PFSK-1 (cell line): ENCODE data around the gene MSRB1.

Experiments used
- FOXP2 ChIP-seq: optimal IDR thresholded peaks from 2 replicates; pipeline ENCODE3; 2011; ENCODE audit warnings: borderline replicate concordance, control low read depth, inconsistent platforms; ENCODE audit not compliant: insufficient read depth; ENCODE audit errors: extremely low read length, extremely low read depth
- POLR2AphosphoS5 ChIP-seq: IDR thresholded peaks from 2 replicates; pipeline ENCODE4 v1.6.1; 2012; ENCODE audit warnings: low read depth, mild to moderate bottlenecking, control low read depth, low read length, moderate library complexity
- REST ChIP-seq, 2 experiments: IDR thresholded peaks; 2 replicates each; pipeline versions ENCODE4 v1.6.1 to v1.8.0; 2011 to 2012; ENCODE audit warnings: low read depth in 2 of 2, low read length in 2 of 2, control low read depth in 1 of 2, inconsistent platforms in 1 of 2, mild to moderate bottlenecking in 1 of 2, moderate library complexity in 1 of 2; ENCODE audit not compliant: insufficient read depth in 1 of 2
- SIN3A ChIP-seq: IDR thresholded peaks from 2 replicates; pipeline ENCODE4 v1.6.1; 2012; ENCODE audit warnings: mild to moderate bottlenecking, low read length, moderate library complexity, borderline replicate concordance; ENCODE audit not compliant: insufficient read depth
- TAF1 ChIP-seq: IDR thresholded peaks from 2 replicates; pipeline ENCODE4 v1.6.1; 2012; ENCODE audit warnings: low read length, control low read depth, borderline replicate concordance; ENCODE audit not compliant: insufficient read depth

Gene MSRB1

GRCh38 chr16:1933097-1933661, 9.8 kb downstream of the MSRB1 start:
- TF ChIP-seq SIN3A (no peak), TAF1 (no peak), FOXP2 (no peak)

GRCh38 chr16:1932050-1933028, 10.7 kb downstream of the MSRB1 start:
- TF ChIP-seq FOXP2 (no peak), TAF1 (no peak), SIN3A (no peak), REST (IDR thresholded peaks at IDR 0.05; ENCODE audit: insufficient read depth in 1 of 2, low read depth in 2 of 2, low read length in 2 of 2) (no peak), POLR2AphosphoS5 (no peak)

- no peak for TF ChIP-seq REST (IDR thresholded peaks at IDR 0.05; ENCODE audit: insufficient read depth in 1 of 2, low read depth in 2 of 2, low read length in 2 of 2)
- no peak for TF ChIP-seq TAF1
- TF ChIP-seq SIN3A: no peak
- TF ChIP-seq FOXP2: no peak
- no peak for TF ChIP-seq POLR2AphosphoS5
Observed at GRCh38 chr16:1930338-1930720, 12.7 kb downstream of the MSRB1 start.

GRCh38 chr16:1929578-1930337, 13.2 kb downstream of the MSRB1 start:
- TF ChIP-seq FOXP2: peak; percentile 81
- no peak for TF ChIP-seq REST (IDR thresholded peaks at IDR 0.05; ENCODE audit: insufficient read depth in 1 of 2, low read depth in 2 of 2, low read length in 2 of 2)

- TF ChIP-seq FOXP2: no peak
- TF ChIP-seq POLR2AphosphoS5: no peak
- TF ChIP-seq TAF1: no peak
- TF ChIP-seq REST (IDR thresholded peaks at IDR 0.05; ENCODE audit: insufficient read depth in 1 of 2, low read depth in 2 of 2, low read length in 2 of 2): no peak
- no peak for TF ChIP-seq SIN3A
Observed at GRCh38 chr16:1929105-1929504, 13.9 kb downstream of the MSRB1 start.
